ENCODE results near the gene SRL.

- TF ChIP-seq CTCF (IDR thresholded peaks at IDR 0.05), result no peak
- no peak for TF ChIP-seq POLR2A (IDR thresholded peaks at IDR 0.05)
- no peak for TF ChIP-seq EP300 (IDR thresholded peaks at IDR 0.05)
These were observed 7.8 kb upstream of the SRL start for GRCh38 chr16:4249530-4250308.

Data from tibial nerve (tissue), 4 donors.